GM23338 (cell line): ENCODE results near the gene IMPG2. TPM values are rescaled to one million over a fixed set of nuclear protein-coding genes. Genes with fewer than 3 reads are reported as not detected.

ENCODE experiments used
- ATAC-seq: fragments of 200-7000 bp; cut with Tn5 transposase; 3 replicates; pipeline ENCODE4 v1.9.1; 2020
- DNase-seq: peaks from one replicate; pipeline ENCODE4 v3.0.0-alpha.2; 2015; ENCODE audit warnings: low spot score
- H2AFZ ChIP-seq: fragments of 200-600 bp; sonication (generic); 2 replicates; pipeline ENCODE4 v1.8.0; 2016; ENCODE audit warnings: antibody characterized with exemption, mild to moderate bottlenecking, moderate library complexity
- H3F3A ChIP-seq: fragments of 200-600 bp; sonication (generic); replicated peaks from 2 replicates; pipeline ENCODE4 v1.8.0; 2017; ENCODE audit warnings: antibody characterized with exemption, mixed run types, low read depth
- H3K27ac ChIP-seq: fragments of 200-600 bp; sonication (generic); 2 replicates; pipeline ENCODE4 v1.6.1; 2016; ENCODE audit warnings: low read depth
- H3K27me3 ChIP-seq: fragments of 200-600 bp; sonication (generic); 2 replicates; pipeline ENCODE4 v1.8.0; 2016; ENCODE audit warnings: mild to moderate bottlenecking, mixed run types, moderate library complexity; ENCODE audit not compliant: insufficient read depth
- H3K36me3 ChIP-seq: fragments of 200-600 bp; sonication (generic); 2 replicates; pipeline ENCODE4 v1.8.0; 2016; ENCODE audit warnings: mild to moderate bottlenecking; ENCODE audit not compliant: insufficient read depth
- H3K4me1 ChIP-seq: fragments of 200-600 bp; sonication (generic); 2 replicates; pipeline ENCODE4 v1.8.0; 2016; ENCODE audit warnings: mild to moderate bottlenecking, moderate library complexity; ENCODE audit not compliant: insufficient read depth
- H3K4me2 ChIP-seq: fragments of 200-600 bp; sonication (generic); 2 replicates; pipeline ENCODE4 v1.7.1; 2017; ENCODE audit warnings: mixed run types
- H3K4me3 ChIP-seq: fragments of 200-600 bp; sonication (generic); 2 replicates; pipeline ENCODE4 v1.6.1; 2016; ENCODE audit warnings: mixed run types
- H3K79me2 ChIP-seq: fragments of 200-600 bp; sonication (generic); replicated peaks from 2 replicates; pipeline ENCODE4 v1.8.0; 2017; ENCODE audit warnings: mild to moderate bottlenecking; ENCODE audit not compliant: insufficient read depth
- H3K9me2 ChIP-seq: fragments of 200-600 bp; sonication (generic); 2 replicates; pipeline ENCODE4 v1.8.0; 2017; ENCODE audit not compliant: insufficient read depth
- H4K20me1 ChIP-seq: fragments of 200-600 bp; sonication (generic); replicated peaks from 2 replicates; pipeline ENCODE4 v1.8.0; 2017; ENCODE audit warnings: mild to moderate bottlenecking; ENCODE audit not compliant: insufficient read depth
- H3K27ac Mint-ChIP-seq: 2 replicates; pipeline ENCODE4 v1.8.0; 2020; ENCODE audit warnings: inconsistent platforms, mild to moderate bottlenecking, moderate library complexity, mixed read lengths
- H3K27me3 Mint-ChIP-seq: 3 replicates; pipeline ENCODE4 v1.8.0; 2022; ENCODE audit warnings: low read depth, mild to moderate bottlenecking, moderate library complexity, mixed read lengths, inconsistent platforms; ENCODE audit not compliant: insufficient read depth, poor library complexity
- H3K36me3 Mint-ChIP-seq: 3 replicates; pipeline ENCODE4 v1.8.0; 2021; ENCODE audit warnings: low read depth, mild to moderate bottlenecking, inconsistent platforms, moderate library complexity, mixed read lengths
- H3K4me1 Mint-ChIP-seq: 3 replicates; pipeline ENCODE4 v1.8.0; 2020; ENCODE audit warnings: mild to moderate bottlenecking, inconsistent platforms, mixed read lengths
- H3K4me3 Mint-ChIP-seq: 3 replicates; pipeline ENCODE4 v1.8.0; 2021; ENCODE audit warnings: moderate library complexity, mild to moderate bottlenecking, inconsistent platforms, mixed read lengths
- H3K9me3 Mint-ChIP-seq: 3 replicates; pipeline ENCODE4 v1.8.0; 2020; ENCODE audit warnings: moderate library complexity, mild to moderate bottlenecking, inconsistent platforms, mixed read lengths
- CREB1 ChIP-seq: fragments of 250-450 bp; sonication (Bioruptor Pico); IDR thresholded peaks from 2 replicates; pipeline ENCODE4 v1.5.0; 2020; ENCODE audit warnings: low read depth, mild to moderate bottlenecking, moderate library complexity
- CTCF ChIP-seq, 2 experiments: fragments of 200-600 bp in 1 of 2; sonication (generic) in 1 of 2; conservative IDR thresholded peaks; 2 replicates each; pipeline versions ENCODE4 v1.5.1 to v1.6.1; 2016 to 2017; ENCODE audit warnings: antibody characterized with exemption in 2 of 2, low read depth in 2 of 2, mild to moderate bottlenecking in 2 of 2, moderate library complexity in 1 of 2
- EZH2 ChIP-seq: fragments of 200-600 bp; sonication (generic); IDR thresholded peaks from one replicate; pipeline ENCODE4 v1.8.0; 2017; ENCODE audit warnings: antibody characterized with exemption, mild to moderate bottlenecking, low read depth; ENCODE audit not compliant: unreplicated experiment
- EZH2phosphoT487 ChIP-seq: fragments of 200-600 bp; sonication (generic); IDR thresholded peaks from one replicate; pipeline ENCODE4 v1.8.1; 2018; ENCODE audit warnings: antibody characterized with exemption; ENCODE audit not compliant: unreplicated experiment
- JUNB ChIP-seq: IDR thresholded peaks from one replicate; pipeline ENCODE4 v1.6.1; 2016; ENCODE audit warnings: antibody characterized with exemption; ENCODE audit not compliant: unreplicated experiment
- NANOG ChIP-seq: IDR thresholded peaks from 2 replicates; pipeline ENCODE4 v1.6.1; 2016; ENCODE audit warnings: antibody characterized with exemption, borderline replicate concordance
- POLR2AphosphoS5 ChIP-seq: IDR thresholded peaks from 2 replicates; pipeline ENCODE4 v1.6.1; 2016; ENCODE audit warnings: antibody characterized with exemption, low read depth
- STAT1 ChIP-seq: IDR thresholded peaks from one replicate; pipeline ENCODE4 v1.6.1; 2016; ENCODE audit warnings: antibody characterized with exemption; ENCODE audit not compliant: unreplicated experiment
- ZNF114 ChIP-seq: fragments of 250-450 bp; sonication (Bioruptor Pico); IDR thresholded peaks from 2 replicates; pipeline ENCODE4 v1.5.0; 2020; ENCODE audit warnings: mild to moderate bottlenecking, moderate library complexity
- ZNF331 ChIP-seq: fragments of 250-450 bp; sonication (Bioruptor Pico); IDR thresholded peaks from 2 replicates; pipeline ENCODE4 v1.5.0; 2020; ENCODE audit warnings: low read depth, mild to moderate bottlenecking, moderate library complexity
- polyA plus RNA-seq: library from polyadenylated mRNA; unstranded; fragments of >200 nt; fragmentation: Nextera tagmentation; extraction: Ambion mirVana; gene quantifications from 2 replicates; pipeline ENCODE4 v1.2.1, GENCODE V29; 2016
- total RNA-seq: library from RNA; depleted of rRNA; stranded (reverse); fragments of >200 nt; shearing (Covaris generic); gene quantifications from 2 replicates; pipeline ENCODE4 v1.2.3, GENCODE V29; 2014
- TF ChIP-seq, protein P1 (sequence below): IDR thresholded peaks from one replicate; pipeline ENCODE4 v1.6.1; 2018; ENCODE audit warnings: antibody characterized with exemption; ENCODE audit not compliant: unreplicated experiment
- TF ChIP-seq, protein P2 (sequence below): IDR thresholded peaks from 2 replicates; pipeline ENCODE4 v1.6.1; 2016; ENCODE audit warnings: antibody characterized with exemption
- TF ChIP-seq, protein P3 (sequence below): fragments of 250-450 bp; sonication (Bioruptor Pico); IDR thresholded peaks from 2 replicates; pipeline ENCODE4 v1.5.0; 2020; ENCODE audit warnings: mild to moderate bottlenecking, moderate library complexity

Gene IMPG2
- total and polyA plus RNA-seq, 2 experiments from 2014 or later, result not detected

DNA sequence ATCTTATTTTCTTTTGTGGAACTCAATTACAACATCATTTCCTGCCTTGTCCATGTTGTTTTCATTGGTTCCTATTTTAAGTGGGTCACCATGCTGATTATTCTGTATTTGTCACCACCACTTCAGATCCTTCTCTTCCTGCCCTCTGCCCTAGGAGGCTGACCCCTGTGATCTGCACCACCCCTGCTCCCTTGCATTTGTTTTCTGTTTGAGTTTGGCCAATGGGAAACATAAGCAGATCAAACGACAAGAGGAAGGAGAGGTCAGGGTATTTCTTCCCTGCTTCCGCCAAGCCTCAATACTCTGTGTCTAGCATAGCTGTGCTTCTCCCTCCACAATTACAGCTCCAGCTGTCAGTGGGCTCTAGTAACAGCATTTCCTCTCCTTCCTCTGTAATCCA, 71.6 kb downstream of the IMPG2 start:
- peak overlapping the region; percentile 53; the same call in 1 of the 2 replicates for H2AFZ ChIP-seq
- TF ChIP-seq CREB1 (CRISPR knock-in tag), result no peak
- no peak for TF ChIP-seq NANOG
- no peak for TF ChIP-seq POLR2AphosphoS5
- TF ChIP-seq STAT1, result no peak
- TF ChIP-seq JUNB, result no peak
- TF ChIP-seq CTCF (conservative IDR thresholded peaks at IDR 0.05; ENCODE audit: low read depth in 2 of 2), result no peak
- no peak for TF ChIP-seq ZNF331 (CRISPR knock-in tag)
- TF ChIP-seq EZH2, result no peak
- TF ChIP-seq, protein P1, sequence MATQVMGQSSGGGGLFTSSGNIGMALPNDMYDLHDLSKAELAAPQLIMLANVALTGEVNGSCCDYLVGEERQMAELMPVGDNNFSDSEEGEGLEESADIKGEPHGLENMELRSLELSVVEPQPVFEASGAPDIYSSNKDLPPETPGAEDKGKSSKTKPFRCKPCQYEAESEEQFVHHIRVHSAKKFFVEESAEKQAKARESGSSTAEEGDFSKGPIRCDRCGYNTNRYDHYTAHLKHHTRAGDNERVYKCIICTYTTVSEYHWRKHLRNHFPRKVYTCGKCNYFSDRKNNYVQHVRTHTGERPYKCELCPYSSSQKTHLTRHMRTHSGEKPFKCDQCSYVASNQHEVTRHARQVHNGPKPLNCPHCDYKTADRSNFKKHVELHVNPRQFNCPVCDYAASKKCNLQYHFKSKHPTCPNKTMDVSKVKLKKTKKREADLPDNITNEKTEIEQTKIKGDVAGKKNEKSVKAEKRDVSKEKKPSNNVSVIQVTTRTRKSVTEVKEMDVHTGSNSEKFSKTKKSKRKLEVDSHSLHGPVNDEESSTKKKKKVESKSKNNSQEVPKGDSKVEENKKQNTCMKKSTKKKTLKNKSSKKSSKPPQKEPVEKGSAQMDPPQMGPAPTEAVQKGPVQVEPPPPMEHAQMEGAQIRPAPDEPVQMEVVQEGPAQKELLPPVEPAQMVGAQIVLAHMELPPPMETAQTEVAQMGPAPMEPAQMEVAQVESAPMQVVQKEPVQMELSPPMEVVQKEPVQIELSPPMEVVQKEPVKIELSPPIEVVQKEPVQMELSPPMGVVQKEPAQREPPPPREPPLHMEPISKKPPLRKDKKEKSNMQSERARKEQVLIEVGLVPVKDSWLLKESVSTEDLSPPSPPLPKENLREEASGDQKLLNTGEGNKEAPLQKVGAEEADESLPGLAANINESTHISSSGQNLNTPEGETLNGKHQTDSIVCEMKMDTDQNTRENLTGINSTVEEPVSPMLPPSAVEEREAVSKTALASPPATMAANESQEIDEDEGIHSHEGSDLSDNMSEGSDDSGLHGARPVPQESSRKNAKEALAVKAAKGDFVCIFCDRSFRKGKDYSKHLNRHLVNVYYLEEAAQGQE, result no peak
- no peak for TF ChIP-seq EZH2phosphoT487
- TF ChIP-seq, protein P2, sequence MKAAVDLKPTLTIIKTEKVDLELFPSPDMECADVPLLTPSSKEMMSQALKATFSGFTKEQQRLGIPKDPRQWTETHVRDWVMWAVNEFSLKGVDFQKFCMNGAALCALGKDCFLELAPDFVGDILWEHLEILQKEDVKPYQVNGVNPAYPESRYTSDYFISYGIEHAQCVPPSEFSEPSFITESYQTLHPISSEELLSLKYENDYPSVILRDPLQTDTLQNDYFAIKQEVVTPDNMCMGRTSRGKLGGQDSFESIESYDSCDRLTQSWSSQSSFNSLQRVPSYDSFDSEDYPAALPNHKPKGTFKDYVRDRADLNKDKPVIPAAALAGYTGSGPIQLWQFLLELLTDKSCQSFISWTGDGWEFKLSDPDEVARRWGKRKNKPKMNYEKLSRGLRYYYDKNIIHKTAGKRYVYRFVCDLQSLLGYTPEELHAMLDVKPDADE, result no peak
- TF ChIP-seq ZNF114, result no peak
- TF ChIP-seq, protein P3, sequence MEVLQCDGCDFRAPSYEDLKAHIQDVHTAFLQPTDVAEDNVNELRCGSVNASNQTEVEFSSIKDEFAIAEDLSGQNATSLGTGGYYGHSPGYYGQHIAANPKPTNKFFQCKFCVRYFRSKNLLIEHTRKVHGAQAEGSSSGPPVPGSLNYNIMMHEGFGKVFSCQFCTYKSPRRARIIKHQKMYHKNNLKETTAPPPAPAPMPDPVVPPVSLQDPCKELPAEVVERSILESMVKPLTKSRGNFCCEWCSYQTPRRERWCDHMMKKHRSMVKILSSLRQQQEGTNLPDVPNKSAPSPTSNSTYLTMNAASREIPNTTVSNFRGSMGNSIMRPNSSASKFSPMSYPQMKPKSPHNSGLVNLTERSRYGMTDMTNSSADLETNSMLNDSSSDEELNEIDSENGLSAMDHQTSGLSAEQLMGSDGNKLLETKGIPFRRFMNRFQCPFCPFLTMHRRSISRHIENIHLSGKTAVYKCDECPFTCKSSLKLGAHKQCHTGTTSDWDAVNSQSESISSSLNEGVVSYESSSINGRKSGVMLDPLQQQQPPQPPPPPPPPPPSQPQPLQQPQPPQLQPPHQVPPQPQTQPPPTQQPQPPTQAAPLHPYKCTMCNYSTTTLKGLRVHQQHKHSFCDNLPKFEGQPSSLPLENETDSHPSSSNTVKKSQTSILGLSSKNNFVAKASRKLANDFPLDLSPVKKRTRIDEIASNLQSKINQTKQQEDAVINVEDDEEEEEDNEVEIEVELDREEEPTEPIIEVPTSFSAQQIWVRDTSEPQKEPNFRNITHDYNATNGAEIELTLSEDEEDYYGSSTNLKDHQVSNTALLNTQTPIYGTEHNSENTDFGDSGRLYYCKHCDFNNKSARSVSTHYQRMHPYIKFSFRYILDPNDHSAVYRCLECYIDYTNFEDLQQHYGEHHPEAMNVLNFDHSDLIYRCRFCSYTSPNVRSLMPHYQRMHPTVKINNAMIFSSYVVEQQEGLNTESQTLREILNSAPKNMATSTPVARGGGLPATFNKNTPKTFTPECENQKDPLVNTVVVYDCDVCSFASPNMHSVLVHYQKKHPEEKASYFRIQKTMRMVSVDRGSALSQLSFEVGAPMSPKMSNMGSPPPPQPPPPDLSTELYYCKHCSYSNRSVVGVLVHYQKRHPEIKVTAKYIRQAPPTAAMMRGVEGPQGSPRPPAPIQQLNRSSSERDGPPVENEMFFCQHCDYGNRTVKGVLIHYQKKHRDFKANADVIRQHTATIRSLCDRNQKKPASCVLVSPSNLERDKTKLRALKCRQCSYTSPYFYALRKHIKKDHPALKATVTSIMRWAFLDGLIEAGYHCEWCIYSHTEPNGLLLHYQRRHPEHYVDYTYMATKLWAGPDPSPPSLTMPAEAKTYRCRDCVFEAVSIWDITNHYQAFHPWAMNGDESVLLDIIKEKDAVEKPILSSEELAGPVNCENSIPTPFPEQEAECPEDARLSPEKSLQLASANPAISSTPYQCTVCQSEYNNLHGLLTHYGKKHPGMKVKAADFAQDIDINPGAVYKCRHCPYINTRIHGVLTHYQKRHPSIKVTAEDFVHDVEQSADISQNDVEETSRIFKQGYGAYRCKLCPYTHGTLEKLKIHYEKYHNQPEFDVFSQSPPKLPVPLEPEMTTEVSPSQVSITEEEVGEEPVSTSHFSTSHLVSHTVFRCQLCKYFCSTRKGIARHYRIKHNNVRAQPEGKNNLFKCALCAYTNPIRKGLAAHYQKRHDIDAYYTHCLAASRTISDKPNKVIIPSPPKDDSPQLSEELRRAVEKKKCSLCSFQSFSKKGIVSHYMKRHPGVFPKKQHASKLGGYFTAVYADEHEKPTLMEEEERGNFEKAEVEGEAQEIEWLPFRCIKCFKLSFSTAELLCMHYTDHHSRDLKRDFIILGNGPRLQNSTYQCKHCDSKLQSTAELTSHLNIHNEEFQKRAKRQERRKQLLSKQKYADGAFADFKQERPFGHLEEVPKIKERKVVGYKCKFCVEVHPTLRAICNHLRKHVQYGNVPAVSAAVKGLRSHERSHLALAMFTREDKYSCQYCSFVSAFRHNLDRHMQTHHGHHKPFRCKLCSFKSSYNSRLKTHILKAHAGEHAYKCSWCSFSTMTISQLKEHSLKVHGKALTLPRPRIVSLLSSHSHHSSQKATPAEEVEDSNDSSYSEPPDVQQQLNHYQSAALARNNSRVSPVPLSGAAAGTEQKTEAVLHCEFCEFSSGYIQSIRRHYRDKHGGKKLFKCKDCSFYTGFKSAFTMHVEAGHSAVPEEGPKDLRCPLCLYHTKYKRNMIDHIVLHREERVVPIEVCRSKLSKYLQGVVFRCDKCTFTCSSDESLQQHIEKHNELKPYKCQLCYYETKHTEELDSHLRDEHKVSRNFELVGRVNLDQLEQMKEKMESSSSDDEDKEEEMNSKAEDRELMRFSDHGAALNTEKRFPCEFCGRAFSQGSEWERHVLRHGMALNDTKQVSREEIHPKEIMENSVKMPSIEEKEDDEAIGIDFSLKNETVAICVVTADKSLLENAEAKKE, result no peak
- no peaks in the 10 kb centered on the region for H3F3A ChIP-seq
- no peak overlapping the region for H3K4me3 ChIP-seq
- H3K36me3 ChIP-seq, result no peaks in the 10 kb centered on the region
- H3K4me1 Mint-ChIP-seq, result peaks cover 27% of the 10 kb centered on the region; the same call in 2 of the 3 replicates
- no peaks in the 10 kb centered on the region for H3K27me3 ChIP-seq
- H3K4me3 Mint-ChIP-seq, result no peak overlapping the region
- peaks cover 17% of the 10 kb centered on the region for H3K4me1 ChIP-seq
- H3K27ac Mint-ChIP-seq, result no peak overlapping the region
- peaks cover 3% of the 10 kb centered on the region for H3K27me3 Mint-ChIP-seq
- ATAC-seq, result no peak
- H4K20me1 ChIP-seq, result no peaks in the 10 kb centered on the region
- no peak overlapping the region for H3K4me2 ChIP-seq
- H3K9me3 Mint-ChIP-seq, result no peaks in the 10 kb centered on the region; the same call in 2 of the 3 replicates
- no peak for DNase-seq
- no peaks in the 10 kb centered on the region for H3K36me3 Mint-ChIP-seq
- no peak overlapping the region for H3K27ac ChIP-seq
- H3K9me2 ChIP-seq, result no peaks in the 10 kb centered on the region
- no peaks in the 10 kb centered on the region for H3K79me2 ChIP-seq
